Prostate gland (tissue), 2 donors: ENCODE results near the gene ZMYND8. TPM values are rescaled to one million over a fixed set of nuclear protein-coding genes. Genes with fewer than 3 reads are reported as not detected.
A peak's percentile ranks its signal among the peaks of the same experiment; 100 is the strongest.
"Not testable (repeated sequence)": the region's sequence is repeated elsewhere in the genome, so short reads cannot be mapped to it uniquely, and the experiment has no call there.

Experiments
- DNase-seq: peaks from one replicate; pipeline ENCODE4 v3.0.0-alpha.2; 2019; ENCODE audit warnings: low spot score
- H3K27ac ChIP-seq, 2 donors: fragments of 200-600 bp; sonication (generic); 2 replicates each; pipeline ENCODE4 v1.5.1; 2017 to 2019
- H3K27me3 ChIP-seq: fragments of 200-600 bp; sonication (generic); replicated peaks from 2 replicates; pipeline ENCODE4 v1.5.1; 2019; ENCODE audit not compliant: insufficient read depth
- H3K36me3 ChIP-seq, 2 donors: fragments of 200-600 bp; sonication (generic); 1 replicate in 1 of 2; 2 replicates in 1 of 2; pipeline versions ENCODE4 v1.5.1 to v1.8.1; 2017 to 2019
- H3K4me1 ChIP-seq: fragments of 200-600 bp; sonication (generic); replicated peaks from 2 replicates; pipeline ENCODE4 v1.5.1; 2019
- H3K4me3 ChIP-seq, 2 donors: fragments of 200-600 bp; sonication (generic); 2 replicates each; pipeline ENCODE4 v1.5.1; 2017 to 2019
- H3K9me3 ChIP-seq: fragments of 200-600 bp; sonication (generic); 2 replicates; pipeline ENCODE4 v1.5.1; 2017
- CTCF ChIP-seq, 4 experiments: fragments of 200-600 bp in 2 of 4; fragments of 450-650 bp in 2 of 4; sonication (generic) in 2 of 4; IDR thresholded peaks; 1 replicate in 3 of 4; 2 replicates in 1 of 4; pipeline ENCODE4 v1.5.1; 2016 to 2019; ENCODE audit warnings: antibody characterized with exemption in 4 of 4, mild to moderate bottlenecking in 2 of 4, moderate library complexity in 2 of 4
- POLR2A ChIP-seq: fragments of 450-650 bp; IDR thresholded peaks from one replicate; pipeline ENCODE4 v1.6.1; 2016; ENCODE audit warnings: antibody characterized with exemption, mild to moderate bottlenecking
- POLR2AphosphoS5 ChIP-seq: sonication (generic); formaldehyde crosslinking; IDR thresholded peaks from one replicate; pipeline ENCODE4 v1.6.1; 2017; ENCODE audit warnings: antibody characterized with exemption
- WGBS: methylation state at CpG from one replicate; pipeline ENCODE4 v1.1.5; 2018; 5-methylcytosine and 5-hydroxymethylcytosine counted together
- intact Hi-C: fragments of 100-400 bp; cut with DNase I; formaldehyde crosslinking; loops from one replicate; pipeline ENCODE4 v1.14.2; 2022
- total RNA-seq, 2 donors: library from RNA; depleted of rRNA; stranded (reverse); fragments of >200 nt; gene quantifications; one replicate each; pipeline ENCODE4 v1.1.0, GENCODE V29; 2016

ZMYND8 gene
- total RNA-seq, 2 donors from 2014 or later = 19.9 to 70.9 TPM

GRCh38 chr20:47379433-47380150 is 23.1 kb upstream of the ZMYND8 start:
- intact Hi-C loops = loop anchor here (10.0 kb wide), 1 partner anchor 245 kb away; no protein-coding TSS in a partner anchor
- Histone ChIP-seq H3K4me3 (no peak overlapping the region), H3K4me1 (no peaks in the 10 kb centered on the region), H3K36me3 (no peaks in the 10 kb centered on the region), H3K27me3 (no peaks in the 10 kb centered on the region), H3K9me3 (no peaks in the 10 kb centered on the region), H3K27ac (no peak overlapping the region)
- no peak for DNase-seq
- 89% methylated on average over 15 of the region's 15 CpGs for WGBS
- TF ChIP-seq POLR2AphosphoS5 = no peak
- TF ChIP-seq CTCF (IDR thresholded peaks at IDR 0.05) = no peak
- TF ChIP-seq POLR2A = no peak

DNA sequence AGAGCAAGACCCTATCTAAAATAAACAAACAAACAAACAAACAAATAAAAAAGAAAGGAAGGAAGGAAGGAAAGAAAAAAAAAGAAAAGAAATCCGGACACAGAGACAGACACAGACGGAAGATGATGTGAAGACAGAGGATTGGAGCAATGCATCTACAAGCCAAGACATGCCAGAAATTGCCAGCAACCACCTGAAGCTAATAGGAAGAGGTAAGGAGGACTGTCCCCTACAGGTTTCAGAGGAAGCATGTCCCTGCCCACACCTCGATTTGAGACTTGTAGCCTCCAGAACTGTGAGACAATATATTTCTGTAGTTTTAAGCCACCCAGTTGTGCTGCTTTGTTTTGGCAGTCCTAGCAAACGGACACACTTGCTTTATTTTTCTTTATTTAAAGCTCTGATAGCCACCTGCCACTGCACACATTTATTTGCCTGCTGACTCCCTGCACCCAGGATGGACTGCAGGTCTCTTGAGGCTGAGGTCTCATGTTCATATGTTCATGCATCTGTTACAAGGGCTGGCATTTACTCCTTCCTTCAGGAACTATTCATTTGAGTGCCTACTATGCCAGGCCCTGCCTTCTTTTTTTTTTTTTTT is 20.7 kb upstream of the ZMYND8 start:
- Histone ChIP-seq H3K4me1 (no peaks in the 10 kb centered on the region), H3K4me3 (no peak overlapping the region), H3K27me3 (no peaks in the 10 kb centered on the region), H3K36me3 (no peaks in the 10 kb centered on the region), H3K27ac (no peak overlapping the region), H3K9me3 (no peaks in the 10 kb centered on the region)
- WGBS = 44% methylated on average over 4 of the region's 4 CpGs
- DNase-seq = peak; percentile 69
- intact Hi-C loops = no loop called here
- TF ChIP-seq CTCF (IDR thresholded peaks at IDR 0.05) (peak in 2 of 4 experiments; percentile 29 to 56), POLR2AphosphoS5 (peak; percentile 61), POLR2A (no peak)

DNA sequence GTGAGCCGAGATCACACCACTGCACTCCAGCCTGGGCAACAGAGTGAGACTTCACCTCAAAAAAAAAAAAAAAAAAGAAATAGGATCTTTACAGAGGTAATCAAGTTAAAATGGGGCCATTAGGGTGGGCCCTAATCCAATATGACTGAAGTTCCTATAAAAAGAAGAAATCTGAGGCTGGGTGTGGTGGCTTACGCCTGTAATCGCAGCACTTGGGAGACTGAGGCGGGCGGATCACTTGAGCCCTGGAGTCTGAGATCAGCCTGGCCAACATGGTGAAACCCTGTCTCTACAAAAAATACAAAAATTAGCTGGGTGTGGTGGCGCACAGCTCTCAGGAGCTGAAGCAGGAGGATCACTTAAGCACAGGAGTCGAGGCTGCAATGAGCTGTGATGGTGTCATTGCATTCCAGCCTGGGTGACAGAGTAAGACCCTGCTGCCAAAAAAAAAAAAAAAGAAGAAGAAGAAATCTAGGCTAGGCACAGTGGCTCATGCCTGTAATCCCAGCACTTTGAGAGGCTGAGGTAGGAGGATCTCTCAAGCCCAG is 19.7 kb upstream of the ZMYND8 start:
- H3K9me3 ChIP-seq, H3K36me3 ChIP-seq, intact Hi-C loops, H3K4me3 ChIP-seq, H3K4me1 ChIP-seq, H3K27me3 ChIP-seq, DNase-seq, H3K27ac ChIP-seq: not testable (repeated sequence)
- 90% methylated on average over 7 of the region's 7 CpGs for WGBS

DNA sequence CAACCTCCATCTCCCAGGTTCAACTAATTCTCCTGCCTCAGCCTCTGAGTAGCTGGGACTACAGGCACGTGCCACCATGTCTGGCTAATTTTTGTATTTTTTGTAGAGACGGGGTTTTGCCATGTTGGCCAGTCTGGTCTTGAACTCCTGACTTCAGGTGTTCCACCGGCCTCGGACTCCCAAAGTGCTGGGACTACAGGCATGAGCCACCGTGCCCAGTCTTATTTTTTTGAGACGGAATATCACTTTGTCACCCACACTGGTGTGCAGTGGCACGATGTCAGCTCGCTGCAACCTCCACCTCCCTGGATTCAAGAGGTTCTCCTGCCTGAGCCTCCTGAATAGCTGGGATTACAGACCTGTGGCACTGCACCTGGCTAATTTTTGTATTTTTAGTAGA is 17.6 kb upstream of the ZMYND8 start:
- H3K27ac ChIP-seq, H3K4me1 ChIP-seq, H3K4me3 ChIP-seq, H3K27me3 ChIP-seq, intact Hi-C loops, H3K9me3 ChIP-seq, DNase-seq, H3K36me3 ChIP-seq: not testable (repeated sequence)
- 96% methylated on average over 8 of the region's 8 CpGs for WGBS

GRCh38 chr20:47373206-47373733 is 16.8 kb upstream of the ZMYND8 start:
- no peak for DNase-seq
- no peak overlapping the region for H3K27ac ChIP-seq
- no peaks in the 10 kb centered on the region for H3K27me3 ChIP-seq
- WGBS = 81% methylated on average over 2 of the region's 2 CpGs
- TF ChIP-seq CTCF (IDR thresholded peaks at IDR 0.05) (no peak), POLR2AphosphoS5 (no peak), POLR2A (no peak)
- no peaks in the 10 kb centered on the region for H3K4me1 ChIP-seq
- H3K9me3 ChIP-seq = no peaks in the 10 kb centered on the region
- H3K4me3 ChIP-seq = no peak overlapping the region
- no peaks in the 10 kb centered on the region for H3K36me3 ChIP-seq
- intact Hi-C loops = no loop called here
